Effector memory CD8-positive, alpha-beta T cell (primary cell): ENCODE data around the gene CXCR2.
"Not testable (repeated sequence)": the region's sequence is repeated elsewhere in the genome, so short reads cannot be mapped to it uniquely, and the experiment has no call there.

Experiments used
- ATAC-seq: fragments of 150-1000 bp; cut with Tn5 transposase; replicated peaks from 2 replicates; pipeline ENCODE4 v1.10.0; 2021; ENCODE audit warnings: mild to moderate bottlenecking, moderate library complexity
- DNase-seq, 3 experiments: peaks; one replicate each; pipeline ENCODE4 v3.0.0; 2021
- H3K27ac Mint-ChIP-seq, 2 donors: one replicate each; pipeline ENCODE4 v1.8.0; 2022; ENCODE audit warnings: mild to moderate bottlenecking in 2 of 2, mixed read lengths in 2 of 2, moderate library complexity in 2 of 2
- H3K27me3 Mint-ChIP-seq, 2 donors: one replicate each; pipeline ENCODE4 v1.8.0; 2022; ENCODE audit warnings: mixed read lengths in 2 of 2
- H3K36me3 Mint-ChIP-seq: one replicate; pipeline ENCODE4 v1.8.0; 2022; ENCODE audit warnings: mild to moderate bottlenecking, moderate library complexity, mixed read lengths; ENCODE audit not compliant: insufficient read depth
- H3K4me1 Mint-ChIP-seq, 2 donors: one replicate each; pipeline ENCODE4 v1.8.0; 2022; ENCODE audit warnings: low read depth in 2 of 2, mixed read lengths in 2 of 2
- H3K4me3 Mint-ChIP-seq, 2 donors: one replicate each; pipeline ENCODE4 v1.8.0; 2022; ENCODE audit warnings: mild to moderate bottlenecking in 2 of 2, mixed read lengths in 2 of 2, moderate library complexity in 2 of 2
- H3K9me3 Mint-ChIP-seq, 2 donors: one replicate each; pipeline ENCODE4 v1.8.0; 2022; ENCODE audit warnings: mixed read lengths in 2 of 2

Gene CXCR2

DNA sequence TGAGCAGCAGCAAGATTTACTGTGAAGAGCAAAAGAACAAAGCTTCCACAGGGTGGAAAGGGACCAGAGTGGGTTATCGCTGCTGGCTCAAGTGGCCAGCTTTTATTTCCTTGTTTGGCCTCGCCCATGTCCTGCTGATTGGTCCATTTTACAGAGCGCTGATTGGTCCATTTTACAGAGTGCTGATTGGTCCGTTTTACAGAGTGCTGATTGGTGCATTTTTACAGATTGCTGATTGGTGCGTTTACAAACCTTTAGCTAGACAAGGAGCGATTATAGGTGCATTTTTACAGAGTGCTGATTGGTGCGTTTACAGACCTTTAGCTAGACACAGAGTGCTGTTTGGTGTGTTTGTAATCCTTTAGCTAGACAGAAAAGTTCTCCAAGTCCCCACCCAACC lies 17.0 kb upstream of the CXCR2 start:
- H3K4me1 Mint-ChIP-seq, DNase-seq, H3K36me3 Mint-ChIP-seq, H3K4me3 Mint-ChIP-seq, H3K9me3 Mint-ChIP-seq, H3K27ac Mint-ChIP-seq, ATAC-seq: not testable (repeated sequence)
- peaks cover 55 to 100% of the 10 kb centered on the region in 2 donors for H3K27me3 Mint-ChIP-seq

DNA sequence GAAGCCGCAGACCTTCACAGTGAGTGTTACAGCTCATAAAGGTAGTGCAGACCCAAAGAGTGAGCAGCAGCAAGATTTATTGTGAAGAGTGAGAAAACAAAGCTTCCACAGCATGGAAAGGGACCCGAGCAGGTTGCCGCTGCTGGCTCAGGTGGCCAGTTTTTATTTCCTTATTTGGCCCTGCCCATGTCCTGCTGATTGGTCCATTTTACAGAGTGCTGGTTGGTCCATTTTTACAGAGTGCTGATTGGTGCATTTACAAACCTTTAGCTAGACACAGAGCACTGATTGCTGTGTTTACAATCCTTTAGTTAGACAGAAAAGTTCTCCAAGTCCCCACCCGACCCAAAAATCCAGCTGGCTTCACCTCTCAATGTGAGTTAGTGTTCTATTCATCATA lies 4.0 kb upstream of the CXCR2 start:
- not testable (repeated sequence) for H3K27ac Mint-ChIP-seq, H3K9me3 Mint-ChIP-seq, H3K36me3 Mint-ChIP-seq, H3K4me3 Mint-ChIP-seq, H3K4me1 Mint-ChIP-seq, DNase-seq, ATAC-seq
- H3K27me3 Mint-ChIP-seq, result peaks cover 25 to 56% of the 10 kb centered on the region in 2 donors

DNA sequence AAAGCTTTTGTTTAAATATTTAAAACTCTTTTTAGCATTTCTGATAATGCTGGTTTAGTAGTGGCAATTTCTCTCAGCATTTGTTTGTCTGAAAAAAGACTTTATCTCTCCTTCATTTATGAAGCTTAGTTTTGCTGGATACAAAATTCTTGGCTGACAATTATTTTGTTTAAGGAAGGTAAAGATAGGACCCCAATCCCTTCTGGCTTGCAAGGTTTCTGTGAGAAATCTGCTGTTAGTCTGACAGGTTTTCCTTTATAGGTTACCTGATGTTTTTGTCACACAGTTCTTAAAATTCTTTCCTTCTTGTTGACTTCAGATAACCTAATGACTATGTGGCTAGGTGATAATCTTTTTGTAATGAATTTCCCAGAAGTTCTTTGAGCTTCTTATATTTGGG lies 3.5 kb upstream of the CXCR2 start:
- H3K27ac Mint-ChIP-seq, DNase-seq, H3K4me3 Mint-ChIP-seq, H3K9me3 Mint-ChIP-seq, H3K36me3 Mint-ChIP-seq, ATAC-seq, H3K4me1 Mint-ChIP-seq: not testable (repeated sequence)
- H3K27me3 Mint-ChIP-seq, result peaks cover 25 to 56% of the 10 kb centered on the region in 2 donors

DNA sequence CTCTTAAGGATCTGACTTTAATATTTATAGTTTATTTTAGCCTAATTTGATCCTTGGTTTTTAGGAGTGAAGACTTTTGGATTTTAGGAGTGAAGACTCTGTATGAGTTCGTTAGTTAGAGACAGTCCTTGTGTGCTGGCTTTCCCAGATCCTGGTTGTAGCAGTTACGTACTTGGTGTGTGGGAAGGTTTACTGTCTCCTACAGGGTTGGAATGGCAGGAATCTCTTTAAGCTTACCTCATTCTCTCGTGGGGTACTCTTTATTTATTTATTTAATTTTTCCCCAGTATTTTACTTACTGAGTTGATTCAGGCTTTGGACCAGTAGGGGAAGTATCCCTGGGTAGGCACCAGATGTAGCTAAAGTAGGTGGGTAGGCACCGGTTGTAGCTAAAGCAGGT lies 1.8 kb upstream of the CXCR2 start:
- H3K27ac Mint-ChIP-seq, result no peak overlapping the region
- H3K4me1 Mint-ChIP-seq, result peaks cover 4 to 9% of the 10 kb centered on the region in 2 donors
- no peaks in the 10 kb centered on the region for H3K36me3 Mint-ChIP-seq
- H3K9me3 Mint-ChIP-seq, result peaks cover 0 to 3% of the 10 kb centered on the region in 2 donors
- ATAC-seq (no peak), DNase-seq (no peak)
- no peak overlapping the region for H3K4me3 Mint-ChIP-seq
- peaks cover 29 to 55% of the 10 kb centered on the region in 2 donors for H3K27me3 Mint-ChIP-seq

DNA sequence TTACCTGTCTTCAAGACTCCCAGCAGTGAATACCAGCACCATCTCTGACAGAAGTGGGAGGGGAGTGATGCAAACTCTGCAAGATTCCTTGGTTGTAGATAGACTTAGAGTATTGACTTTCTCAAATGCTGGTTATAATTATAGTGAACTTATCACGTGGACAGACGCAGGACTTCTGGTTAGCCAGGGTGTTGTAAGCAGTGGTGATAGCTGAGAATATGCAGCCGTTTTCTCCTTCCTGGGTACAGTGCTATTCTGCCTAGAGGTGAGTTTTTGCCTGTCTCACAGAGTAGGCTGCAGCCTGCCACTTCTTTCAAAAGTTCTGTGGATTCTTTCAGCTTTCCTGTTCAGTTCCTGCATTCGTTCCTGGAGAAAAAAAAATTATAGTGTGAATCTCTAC lies 733 bp upstream of the CXCR2 start:
- Mint-ChIP-seq H3K36me3 (peaks cover 5% of the 10 kb centered on the region), H3K4me1 (peaks cover 4 to 16% of the 10 kb centered on the region in 2 donors), H3K27me3 (peaks cover 25 to 53% of the 10 kb centered on the region in 2 donors), H3K4me3 (peak overlapping the region; percentile 22 to 69), H3K9me3 (peaks cover 0 to 3% of the 10 kb centered on the region in 2 donors), H3K27ac (peak overlapping the region; percentile 30 to 56)
- ATAC-seq, result peak; percentile 59
- DNase-seq, result no peak

DNA sequence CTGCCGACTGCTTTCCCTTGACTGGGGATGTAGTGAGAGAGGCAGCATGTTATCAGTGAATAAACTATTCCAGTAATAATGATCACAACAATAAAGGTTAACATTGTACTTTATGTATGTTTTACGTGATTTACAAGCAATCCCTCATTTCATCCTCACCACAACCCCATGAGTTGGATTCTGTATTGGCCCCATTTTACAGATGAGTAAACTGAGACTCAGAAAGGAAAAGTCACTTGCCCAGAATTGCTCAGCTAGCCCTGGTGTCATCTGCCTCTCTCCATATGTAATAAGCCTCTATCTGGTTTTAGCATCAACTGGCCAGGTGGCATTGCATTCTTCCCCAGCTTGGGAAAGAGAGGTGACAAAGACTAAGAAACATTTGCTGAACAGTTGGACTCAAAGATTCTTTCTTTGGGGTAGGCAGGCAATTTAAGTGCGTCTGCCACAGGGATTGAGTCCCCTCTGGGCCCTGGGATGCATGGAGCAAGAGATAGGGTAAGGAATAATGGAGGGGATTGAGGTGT lies 2.2 kb downstream of the CXCR2 start:
- ATAC-seq (no peak), DNase-seq (no peak)
- Mint-ChIP-seq H3K27ac (peak overlapping the region in 1 of 2 donors; percentile 44), H3K36me3 (peaks cover 5% of the 10 kb centered on the region), H3K4me3 (peak overlapping the region in 1 of 2 donors; percentile 65), H3K4me1 (peaks cover 4 to 16% of the 10 kb centered on the region in 2 donors), H3K9me3 (peaks cover 0 to under 1% of the 10 kb centered on the region in 2 donors), H3K27me3 (peaks cover 22 to 41% of the 10 kb centered on the region in 2 donors)

DNA sequence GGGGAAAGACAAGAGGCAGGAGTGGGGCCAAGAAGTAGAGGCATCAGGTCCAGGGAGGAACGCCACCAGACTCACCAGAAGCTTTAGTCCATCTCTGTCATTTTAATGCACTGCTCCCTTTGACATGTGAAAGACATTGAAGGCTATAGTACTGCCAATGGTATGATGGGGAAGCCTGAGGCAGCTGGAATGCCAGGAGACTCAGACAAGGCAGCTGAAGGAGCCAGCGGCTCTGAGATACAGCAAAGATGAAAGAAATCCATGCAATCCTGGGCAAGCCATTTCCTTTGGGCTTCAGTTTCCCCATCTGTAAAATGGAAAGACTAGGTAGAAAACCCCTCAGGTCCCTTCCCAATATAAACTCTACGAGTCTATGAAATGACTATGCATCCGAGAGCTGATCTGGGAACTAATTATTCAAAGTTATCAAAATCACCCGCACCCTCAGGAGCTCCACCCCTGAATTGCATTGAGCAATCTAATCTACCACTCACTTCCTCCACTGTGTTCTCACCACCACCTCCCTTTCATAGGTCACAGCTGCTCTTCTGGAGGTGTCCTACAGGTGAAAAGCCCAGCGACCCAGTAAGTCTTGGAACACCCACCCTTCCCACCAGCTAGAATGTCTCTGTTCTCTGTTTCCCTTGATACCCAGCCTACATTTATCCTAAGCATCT lies 3.1 kb downstream of the CXCR2 start:
- Mint-ChIP-seq H3K27ac (peak overlapping the region; percentile 7 to 44), H3K9me3 (no peaks in the 10 kb centered on the region), H3K36me3 (peaks cover 5% of the 10 kb centered on the region), H3K27me3 (peaks cover 22 to 41% of the 10 kb centered on the region in 2 donors), H3K4me3 (peak overlapping the region; percentile 38 to 65), H3K4me1 (peaks cover 4 to 16% of the 10 kb centered on the region in 2 donors)
- ATAC-seq (peak; percentile 50), DNase-seq (no peak)

DNA sequence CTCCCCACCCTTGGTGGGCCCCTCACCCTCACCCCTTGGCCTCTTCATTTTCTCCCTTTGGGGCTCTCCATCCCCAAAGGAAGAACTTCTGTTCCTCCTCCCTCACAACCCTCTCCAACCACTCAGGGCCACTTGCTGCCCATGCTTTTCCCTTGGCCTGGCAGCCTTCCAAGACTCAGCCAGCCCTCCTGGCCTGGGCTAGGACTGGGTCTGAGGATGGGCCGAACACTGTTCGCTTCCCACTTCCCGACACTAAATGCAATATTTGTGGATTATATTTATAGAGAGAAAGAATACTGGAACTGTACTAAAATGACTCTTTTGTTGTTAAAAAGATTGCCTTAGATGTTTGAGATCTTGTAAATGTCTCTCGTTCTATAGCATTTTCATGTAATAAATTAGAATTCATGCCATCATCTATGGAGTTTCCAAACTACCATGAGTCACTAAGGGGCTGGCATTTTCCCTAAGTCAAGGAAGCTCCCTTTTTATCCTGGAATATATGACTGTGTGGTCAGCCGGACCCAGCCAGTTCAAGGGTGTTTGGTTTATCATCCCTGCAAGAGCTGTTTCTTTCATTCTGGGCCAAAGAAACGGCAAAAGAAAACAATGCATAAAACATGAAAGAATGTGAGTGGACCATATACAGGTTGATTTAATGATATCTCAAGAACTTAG lies 3.8 kb downstream of the CXCR2 start:
- Mint-ChIP-seq H3K27me3 (peaks cover 22 to 37% of the 10 kb centered on the region in 2 donors), H3K9me3 (no peaks in the 10 kb centered on the region), H3K27ac (peak overlapping the region; percentile 7 to 71), H3K36me3 (peaks cover 5% of the 10 kb centered on the region), H3K4me1 (peaks cover 4 to 16% of the 10 kb centered on the region in 2 donors), H3K4me3 (peak overlapping the region; percentile 38 to 65)
- no peak for DNase-seq
- no peak for ATAC-seq

DNA sequence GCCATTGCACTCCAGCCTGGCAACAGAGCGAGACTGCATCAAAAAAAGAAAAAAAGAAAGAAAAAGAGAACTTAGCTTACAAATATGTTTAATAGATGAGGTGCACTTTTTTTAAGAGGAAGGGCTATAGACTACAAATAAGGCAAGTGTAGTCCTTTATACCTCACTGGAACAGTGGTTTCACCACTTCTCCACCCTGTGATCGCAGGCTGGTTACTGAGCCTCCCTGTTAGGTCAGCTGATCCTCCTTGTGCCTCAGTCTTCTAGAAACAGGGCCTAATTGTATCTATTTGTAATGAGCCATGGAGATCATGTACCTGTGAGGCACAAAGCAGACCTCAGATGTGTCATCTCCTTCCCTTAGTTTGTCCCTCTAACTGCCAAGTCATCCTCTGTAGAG lies 4.5 kb downstream of the CXCR2 start:
- peaks cover 27 to 35% of the 10 kb centered on the region in 2 donors for H3K27me3 Mint-ChIP-seq
- H3K4me1 Mint-ChIP-seq, result peaks cover 4 to 14% of the 10 kb centered on the region in 2 donors
- H3K27ac Mint-ChIP-seq, result peak overlapping the region in 1 of 2 donors; percentile 71
- no peaks in the 10 kb centered on the region for H3K9me3 Mint-ChIP-seq
- ATAC-seq (peak; percentile 79), DNase-seq (peak in 1 of 3 experiments; percentile 10)
- H3K4me3 Mint-ChIP-seq, result no peak overlapping the region
- H3K36me3 Mint-ChIP-seq, result peaks cover 5% of the 10 kb centered on the region

DNA sequence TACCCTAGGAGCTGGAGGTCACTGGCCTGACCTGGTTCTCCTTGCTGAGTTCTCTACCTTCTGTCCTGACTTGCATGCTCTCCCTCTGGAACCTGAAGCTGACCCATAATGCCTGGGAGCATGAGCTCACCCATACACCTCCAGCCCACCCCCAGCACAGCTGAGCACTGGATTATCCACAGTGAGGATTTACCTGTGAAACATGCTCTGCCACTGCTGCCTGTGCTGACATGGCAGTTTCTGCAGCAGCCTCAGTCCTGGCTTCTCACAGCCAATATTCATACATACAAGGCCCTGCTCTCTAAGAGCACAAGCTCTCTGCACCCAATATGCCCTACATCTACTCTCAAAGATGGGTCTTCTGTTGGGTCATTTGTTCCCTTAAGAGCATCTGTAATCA lies 5.0 kb downstream of the CXCR2 start:
- Mint-ChIP-seq H3K4me1 (peaks cover 0 to 10% of the 10 kb centered on the region in 2 donors), H3K27me3 (peaks cover 27 to 35% of the 10 kb centered on the region in 2 donors), H3K27ac (peak overlapping the region in 1 of 2 donors; percentile 71), H3K36me3 (peaks cover 5% of the 10 kb centered on the region), H3K9me3 (no peaks in the 10 kb centered on the region), H3K4me3 (no peak overlapping the region)
- no peak for DNase-seq
- ATAC-seq, result no peak

DNA sequence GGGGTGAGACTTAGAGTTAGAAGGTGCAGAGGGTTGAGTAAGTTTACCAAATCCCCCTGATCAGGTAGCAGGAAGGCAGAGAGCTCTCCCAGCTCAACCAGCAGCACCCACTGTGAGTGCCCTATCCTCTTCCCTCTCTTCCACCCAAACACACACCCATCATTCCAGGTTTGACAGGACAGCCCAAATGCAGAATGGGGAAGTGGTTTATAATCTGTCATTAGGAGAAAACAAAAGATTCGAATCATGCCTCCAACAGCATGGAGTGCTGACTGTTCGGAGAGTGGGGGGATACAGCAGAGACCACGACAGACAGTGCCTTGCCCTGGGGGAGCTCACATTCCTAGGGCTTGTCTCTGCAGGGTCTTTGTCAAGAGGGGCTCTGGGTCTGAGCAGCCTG lies 11.7 kb downstream of the CXCR2 start:
- H3K9me3 Mint-ChIP-seq, result no peaks in the 10 kb centered on the region
- peaks cover 49 to 56% of the 10 kb centered on the region in 2 donors for H3K27me3 Mint-ChIP-seq
- H3K4me1 Mint-ChIP-seq, result peaks cover 0 to 3% of the 10 kb centered on the region in 2 donors
- no peak overlapping the region for H3K27ac Mint-ChIP-seq
- ATAC-seq (no peak), DNase-seq (no peak)
- H3K4me3 Mint-ChIP-seq, result no peak overlapping the region
- H3K36me3 Mint-ChIP-seq, result no peaks in the 10 kb centered on the region

DNA sequence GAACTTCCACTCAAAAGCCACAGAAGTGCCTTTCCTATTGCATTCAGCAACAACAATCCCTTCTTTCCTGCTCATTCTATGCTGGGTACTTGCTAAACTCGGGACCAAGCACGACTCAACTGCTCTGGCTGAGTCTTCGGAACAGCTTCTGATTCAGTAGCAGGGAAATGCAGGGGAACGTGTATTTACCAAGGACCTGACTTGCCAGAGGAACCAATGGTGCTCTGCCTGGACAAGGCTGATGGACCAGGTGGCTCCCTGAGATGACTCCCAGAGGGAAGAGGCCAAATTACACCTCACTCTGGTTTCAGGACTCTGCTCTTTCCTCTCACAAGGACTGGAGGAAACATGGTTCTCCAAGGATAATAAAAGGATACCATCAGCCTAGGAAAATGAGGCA lies 12.2 kb downstream of the CXCR2 start:
- Mint-ChIP-seq H3K27ac (no peak overlapping the region), H3K4me1 (peaks cover 0 to 3% of the 10 kb centered on the region in 2 donors), H3K4me3 (no peak overlapping the region), H3K9me3 (no peaks in the 10 kb centered on the region), H3K27me3 (peaks cover 49 to 56% of the 10 kb centered on the region in 2 donors), H3K36me3 (no peaks in the 10 kb centered on the region)
- no peak for DNase-seq
- no peak for ATAC-seq

DNA sequence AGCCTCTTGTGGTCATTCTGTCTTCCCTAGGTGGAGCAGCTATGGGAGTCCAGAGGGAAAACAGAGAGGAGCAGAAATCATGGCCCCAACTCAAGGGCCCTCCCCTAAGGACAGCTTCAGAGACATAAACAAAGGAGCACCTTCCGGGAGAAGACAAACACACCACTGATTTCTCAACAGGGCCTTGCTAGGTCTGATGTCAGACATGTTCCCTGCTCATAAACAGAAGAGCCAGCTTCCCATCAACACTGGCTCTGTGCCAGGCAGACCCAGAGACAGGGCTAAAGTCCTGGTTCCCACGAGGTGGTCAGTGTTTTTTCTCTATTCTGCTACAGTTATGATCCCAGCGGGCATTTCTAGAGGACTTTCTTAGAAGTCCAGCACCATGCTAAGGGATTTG lies 19.3 kb downstream of the CXCR2 start:
- H3K4me3 Mint-ChIP-seq, result no peak overlapping the region
- H3K36me3 Mint-ChIP-seq, result no peaks in the 10 kb centered on the region
- ATAC-seq (no peak), DNase-seq (no peak)
- no peaks in the 10 kb centered on the region for H3K4me1 Mint-ChIP-seq
- no peaks in the 10 kb centered on the region for H3K9me3 Mint-ChIP-seq
- H3K27me3 Mint-ChIP-seq, result peaks cover 18 to 23% of the 10 kb centered on the region in 2 donors
- no peak overlapping the region for H3K27ac Mint-ChIP-seq

DNA sequence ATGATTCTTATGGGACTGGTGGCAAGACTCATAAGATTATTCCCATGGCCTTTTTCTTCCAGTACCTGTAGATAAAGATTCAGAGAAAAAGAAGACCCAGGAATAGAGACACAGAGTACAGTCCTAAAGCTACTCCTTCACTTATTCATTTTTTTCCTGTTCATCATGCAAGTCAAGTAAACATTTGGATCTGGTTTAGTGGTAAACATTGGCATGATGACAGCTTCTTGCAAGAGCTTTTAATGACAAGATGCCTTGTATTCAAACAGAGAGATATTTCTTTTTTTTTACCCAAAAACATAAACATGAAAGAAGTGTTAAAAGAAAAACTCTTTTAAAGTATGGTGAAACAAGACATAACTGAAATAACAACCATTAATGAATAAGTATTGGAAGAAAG lies 20.2 kb downstream of the CXCR2 start:
- Mint-ChIP-seq H3K4me1 (no peaks in the 10 kb centered on the region), H3K36me3 (no peaks in the 10 kb centered on the region), H3K9me3 (no peaks in the 10 kb centered on the region), H3K27me3 (peaks cover 15 to 23% of the 10 kb centered on the region in 2 donors), H3K27ac (no peak overlapping the region), H3K4me3 (no peak overlapping the region)
- ATAC-seq (no peak), DNase-seq (no peak)
